Gastroesophageal sphincter (tissue), 4 donors: ENCODE results near the gene MLEC. TPM values are rescaled to one million over a fixed set of nuclear protein-coding genes. Genes with fewer than 3 reads are reported as not detected.

Experiments used
- ATAC-seq: fragments of 150-250 bp; one replicate; pipeline ENCODE4 v1.9.1; 2016; ENCODE audit warnings: mild to moderate bottlenecking, moderate library complexity
- H3K27ac ChIP-seq, 4 donors: fragments of 200-600 bp; sonication (generic) in 3 of 4; 1 replicate in 3 of 4; 2 replicates in 1 of 4; pipeline ENCODE4 v1.5.1; 2016 to 2019
- H3K27me3 ChIP-seq: fragments of 200-600 bp; sonication (generic); one replicate; pipeline ENCODE4 v1.5.1; 2019
- H3K36me3 ChIP-seq, 2 donors: fragments of 200-600 bp; sonication (generic); one replicate each; pipeline ENCODE4 v1.5.1; 2019; ENCODE audit warnings: control low read depth in 1 of 2
- H3K4me1 ChIP-seq, 3 donors: fragments of 200-600 bp; sonication (generic); 1 replicate in 2 of 3; 2 replicates in 1 of 3; pipeline ENCODE4 v1.5.1; 2016 to 2019; ENCODE audit warnings: control low read depth in 2 of 3
- H3K4me3 ChIP-seq, 2 donors: fragments of 200-600 bp; sonication (generic); one replicate each; pipeline ENCODE4 v1.5.1; 2019; ENCODE audit warnings: mild to moderate bottlenecking in 1 of 2, moderate library complexity in 1 of 2
- H3K9me3 ChIP-seq, 3 donors: fragments of 200-600 bp; sonication (generic); one replicate each; pipeline ENCODE4 v1.5.1; 2017 to 2019; ENCODE audit warnings: control low read depth in 2 of 3
- CTCF ChIP-seq, 4 experiments: fragments of 200-600 bp in 2 of 4; fragments of 450-650 bp in 2 of 4; sonication (generic) in 1 of 4; IDR thresholded peaks; one replicate each; pipeline ENCODE4 v1.5.1; 2017 to 2019; ENCODE audit warnings: antibody characterized with exemption in 4 of 4, mild to moderate bottlenecking in 2 of 4, moderate library complexity in 2 of 4
- EP300 ChIP-seq: sonication (generic); formaldehyde crosslinking; IDR thresholded peaks from one replicate; pipeline ENCODE4 v1.6.1; 2017; ENCODE audit warnings: antibody characterized with exemption, mild to moderate bottlenecking
- POLR2A ChIP-seq, 2 donors: fragments of 450-650 bp; IDR thresholded peaks; one replicate each; pipeline ENCODE4 v1.6.1; 2017; ENCODE audit warnings: antibody characterized with exemption in 2 of 2, mild to moderate bottlenecking in 2 of 2, moderate library complexity in 1 of 2
- POLR2AphosphoS5 ChIP-seq: sonication (generic); formaldehyde crosslinking; IDR thresholded peaks from one replicate; pipeline ENCODE4 v1.6.1; 2017; ENCODE audit warnings: antibody characterized with exemption
- WGBS, 2 donors: methylation state at CpG; one replicate each; pipeline ENCODE4 v1.1.5; 2018; ENCODE audit warnings: low coverage in 1 of 2; 5-methylcytosine and 5-hydroxymethylcytosine counted together
- total RNA-seq, 4 donors: library from RNA; depleted of rRNA; stranded (reverse); fragments of >200 nt; gene quantifications; one replicate each; pipeline ENCODE4 v1.1.0, GENCODE V29; 2016

MLEC gene
- total RNA-seq, 4 donors from 2014 or later = 41.5 to 82.3 (median 56.9) TPM

DNA sequence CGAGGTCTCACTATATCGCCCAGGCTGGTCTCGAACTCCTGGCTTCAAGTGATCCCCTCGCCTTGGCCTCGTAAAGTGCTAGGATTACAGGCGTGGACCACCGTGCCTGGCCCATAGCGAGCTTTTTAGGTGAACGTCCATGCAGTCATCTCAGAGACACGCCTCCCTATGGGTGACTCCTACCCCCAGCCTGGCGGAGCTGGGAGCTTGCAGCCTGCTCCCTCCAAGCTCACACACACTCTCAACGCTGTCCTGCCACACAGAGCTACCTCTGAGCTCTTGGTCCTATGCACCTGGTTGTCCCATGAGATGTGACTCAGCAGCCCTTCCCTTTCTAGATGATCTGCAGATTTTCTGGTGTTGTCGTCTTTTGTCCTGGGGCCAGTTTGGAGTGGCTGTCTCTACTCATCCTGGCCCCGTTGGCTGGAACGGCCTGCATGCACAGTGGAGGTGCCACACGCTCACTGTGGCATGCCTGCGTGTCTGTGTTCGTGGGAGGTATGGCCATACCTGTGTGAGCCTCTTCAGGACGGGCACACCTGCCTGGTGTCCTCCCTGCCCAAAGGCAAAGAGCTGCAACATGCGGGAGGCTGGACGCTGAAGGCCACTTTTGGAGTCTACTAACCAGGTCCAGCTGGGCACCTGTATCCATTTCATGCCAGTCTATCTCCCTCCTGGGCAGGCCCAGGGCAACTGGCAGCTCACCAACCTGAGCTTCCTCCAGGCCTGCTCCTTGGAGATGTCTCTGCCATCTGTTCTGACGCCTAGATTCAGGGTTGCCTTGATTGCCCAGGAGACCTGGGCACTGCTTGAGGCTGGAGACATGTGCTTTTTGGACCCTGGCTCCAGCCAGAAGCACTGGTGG lies 28.4 kb upstream of the MLEC start:
- 88 to 97% methylated on average over 5 to 11 of the region's 22 CpGs for WGBS, 2 donors
- peaks cover 0 to 26% of the 10 kb centered on the region in 2 donors for H3K36me3 ChIP-seq
- no peak for ATAC-seq
- TF ChIP-seq POLR2AphosphoS5 = no peak
- TF ChIP-seq CTCF (IDR thresholded peaks at IDR 0.05) = no peak
- peaks cover 0 to 18% (median 10%) of the 10 kb centered on the region in 3 donors for H3K4me1 ChIP-seq
- H3K27me3 ChIP-seq = no peaks in the 10 kb centered on the region
- H3K4me3 ChIP-seq = no peak overlapping the region
- no peak overlapping the region for H3K27ac ChIP-seq
- H3K9me3 ChIP-seq = no peaks in the 10 kb centered on the region

- H3K36me3 ChIP-seq = peaks cover 0 to 26% of the 10 kb centered on the region in 2 donors
- 60 to 67% methylated on average over 1 to 6 of the region's 8 CpGs for WGBS, 2 donors
- no peak overlapping the region for H3K4me3 ChIP-seq
- H3K4me1 ChIP-seq = peaks cover 0 to 12% (median 10%) of the 10 kb centered on the region in 3 donors
- TF ChIP-seq EP300 (no peak), CTCF (IDR thresholded peaks at IDR 0.05) (no peak), POLR2A (IDR thresholded peaks at IDR 0.05) (no peak), POLR2AphosphoS5 (no peak)
- no peaks in the 10 kb centered on the region for H3K27me3 ChIP-seq
- no peak overlapping the region for H3K27ac ChIP-seq
- H3K9me3 ChIP-seq = no peaks in the 10 kb centered on the region
- ATAC-seq = no peak
Observed at GRCh38 chr12:120659151-120659525, 27.8 kb upstream of the MLEC start.

GRCh38 chr12:120661432-120661831 lies 25.5 kb upstream of the MLEC start:
- Histone ChIP-seq H3K9me3 (no peaks in the 10 kb centered on the region), H3K4me3 (no peak overlapping the region), H3K27me3 (no peaks in the 10 kb centered on the region), H3K4me1 (no peaks in the 10 kb centered on the region), H3K27ac (no peak overlapping the region), H3K36me3 (peaks cover 0 to 26% of the 10 kb centered on the region in 2 donors)
- no peak for TF ChIP-seq EP300
- no peak for TF ChIP-seq POLR2A (IDR thresholded peaks at IDR 0.05)
- TF ChIP-seq POLR2AphosphoS5 = no peak
- no peak for TF ChIP-seq CTCF (IDR thresholded peaks at IDR 0.05)
- ATAC-seq = no peak
- WGBS, 2 donors = 70 to 75% methylated on average over 2 of the region's 2 CpGs

- no peak overlapping the region for H3K27ac ChIP-seq
- TF ChIP-seq CTCF (IDR thresholded peaks at IDR 0.05) = no peak
- TF ChIP-seq EP300 = no peak
- no peak for TF ChIP-seq POLR2AphosphoS5
- no peak for TF ChIP-seq POLR2A (IDR thresholded peaks at IDR 0.05)
- H3K27me3 ChIP-seq = no peaks in the 10 kb centered on the region
- no peak for ATAC-seq
- H3K4me3 ChIP-seq = no peak overlapping the region
- H3K4me1 ChIP-seq = no peaks in the 10 kb centered on the region
- peaks cover 0 to 26% of the 10 kb centered on the region in 2 donors for H3K36me3 ChIP-seq
- 65 to 77% methylated on average over 2 to 3 of the region's 3 CpGs for WGBS, 2 donors
- H3K9me3 ChIP-seq = no peaks in the 10 kb centered on the region
Observed at GRCh38 chr12:120662879-120663278, 24.1 kb upstream of the MLEC start.

- H3K4me1 ChIP-seq = peaks cover 0 to under 1% (median 0%) of the 10 kb centered on the region in 3 donors
- H3K27ac ChIP-seq = no peak overlapping the region
- H3K27me3 ChIP-seq = no peaks in the 10 kb centered on the region
- H3K36me3 ChIP-seq = peaks cover 0 to 26% of the 10 kb centered on the region in 2 donors
- no peak for TF ChIP-seq POLR2AphosphoS5
- TF ChIP-seq CTCF (IDR thresholded peaks at IDR 0.05) = no peak
- TF ChIP-seq EP300 = no peak
- no peak for TF ChIP-seq POLR2A (IDR thresholded peaks at IDR 0.05)
- H3K4me3 ChIP-seq = no peak overlapping the region
- WGBS, 2 donors = 84% methylated on average over 5 of the region's 5 CpGs
- no peaks in the 10 kb centered on the region for H3K9me3 ChIP-seq
- no peak for ATAC-seq
Observed at GRCh38 chr12:120663741-120664140, 23.2 kb upstream of the MLEC start.
